GM18508 (cell line): Measurements from ENCODE around the gene ZNF681.
A peak's percentile ranks its signal among the peaks of the same experiment; 100 is the strongest.
"Not testable (repeated sequence)": the region's sequence is repeated elsewhere in the genome, so short reads cannot be mapped to it uniquely, and the experiment has no call there.

Experiments
- ATAC-seq: cut with Tn5 transposase; IDR thresholded peaks from one replicate; pipeline ENCODE4 v1.9.1; 2021; ENCODE audit warnings: moderate number of reproducible peaks; ENCODE audit not compliant: insufficient read depth, unreplicated experiment

The ZNF681 gene

DNA sequence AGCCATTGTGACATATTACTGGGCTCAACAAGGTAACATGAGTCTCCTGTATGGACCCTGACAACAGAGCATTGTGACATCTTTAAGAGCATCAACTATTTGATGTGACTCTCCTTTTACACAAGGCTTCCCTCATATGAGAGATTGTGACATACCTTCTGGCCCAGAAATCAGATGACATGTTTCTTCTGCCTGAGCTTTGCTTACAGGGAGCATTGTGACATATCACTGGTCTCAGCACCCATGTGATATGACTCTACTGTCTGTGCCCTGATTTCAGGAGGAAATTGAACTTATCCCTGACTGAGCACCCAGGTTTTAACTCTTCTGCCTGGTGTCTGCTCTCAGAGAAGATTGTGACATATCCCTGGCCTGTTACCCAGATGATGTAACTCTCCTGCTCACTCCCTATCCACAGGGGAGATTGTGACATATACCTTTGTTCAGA is 15.9 kb upstream of the ZNF681 start:
- ATAC-seq: no peak

DNA sequence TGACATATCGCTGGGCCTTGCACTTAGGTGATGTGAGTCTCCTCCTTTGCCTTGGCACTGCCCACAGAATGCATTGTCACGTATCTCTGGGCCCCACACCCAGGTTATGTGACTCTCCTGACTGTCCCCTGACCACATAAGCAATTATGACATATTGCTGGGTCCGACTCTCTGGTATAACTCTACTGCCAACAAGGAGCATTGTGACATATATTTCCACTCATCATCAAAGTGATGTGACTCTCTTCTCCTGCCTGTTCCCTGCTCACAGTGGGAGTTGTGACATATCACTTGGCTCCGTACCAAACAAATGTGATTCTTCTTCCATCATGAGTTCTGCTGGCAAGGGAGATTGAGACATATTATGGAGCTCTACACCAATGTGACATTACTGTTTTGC is 15.4 kb upstream of the ZNF681 start:
- no peak for ATAC-seq

DNA sequence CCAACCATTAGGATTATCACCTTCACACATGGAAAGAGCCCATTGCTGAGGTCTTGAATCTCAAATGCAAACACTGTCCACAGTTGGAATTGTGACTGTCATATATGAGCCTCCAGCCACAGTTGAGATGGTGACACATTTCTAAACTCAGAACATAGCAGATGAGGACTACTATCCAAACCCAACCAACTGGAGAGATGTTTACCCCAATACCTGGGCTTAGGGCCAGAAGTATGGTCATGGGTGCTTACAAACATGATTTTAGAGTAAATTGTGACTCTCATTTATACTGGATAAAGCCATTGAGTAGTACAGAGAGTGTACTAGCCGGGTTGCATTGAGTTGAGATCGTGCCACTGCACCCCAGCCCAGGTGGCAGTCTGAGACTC is 14.0 kb upstream of the ZNF681 start:
- ATAC-seq: no peak

DNA sequence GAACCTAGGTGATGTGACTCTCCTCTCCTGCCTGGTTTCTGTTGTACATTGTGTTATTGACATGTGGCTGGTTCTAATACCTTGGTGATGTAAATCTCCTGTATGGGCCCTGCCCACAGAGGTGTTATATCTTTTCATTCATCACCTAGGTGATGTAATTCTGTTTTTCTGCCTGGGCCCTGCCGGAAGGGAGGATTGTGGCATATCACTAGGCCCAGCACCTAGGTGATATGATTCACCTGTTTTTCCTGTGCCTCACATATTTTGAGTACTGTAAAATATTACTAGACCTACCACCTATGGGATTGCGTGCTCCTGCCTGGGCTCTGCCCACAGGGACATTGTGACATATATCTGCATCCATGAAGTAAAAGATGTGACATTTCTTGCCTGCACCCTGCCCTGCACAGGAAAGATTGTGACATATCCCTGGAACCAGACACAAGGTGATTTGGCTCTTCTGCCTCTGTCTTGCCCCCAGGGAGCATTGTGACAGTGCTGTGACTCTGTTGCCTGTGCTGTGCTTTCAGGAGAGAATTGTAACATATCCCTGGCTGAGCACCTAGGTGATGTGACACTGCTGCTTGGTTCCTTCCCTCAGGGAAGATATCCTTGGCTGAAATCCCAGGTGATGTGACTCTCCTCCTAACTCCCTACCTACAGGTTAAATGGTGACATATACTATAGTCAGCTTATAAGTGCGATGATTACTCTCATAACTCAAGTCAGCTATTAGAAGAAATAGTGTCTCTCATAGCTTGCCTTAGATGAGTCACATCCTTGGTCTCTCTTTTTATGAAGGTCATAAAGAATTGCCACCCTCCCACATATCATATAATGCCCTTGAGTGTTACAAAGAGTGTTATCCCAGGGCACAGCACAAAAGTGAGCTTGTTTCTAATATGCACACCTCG is 13.3 kb upstream of the ZNF681 start:
- ATAC-seq: no peak

DNA sequence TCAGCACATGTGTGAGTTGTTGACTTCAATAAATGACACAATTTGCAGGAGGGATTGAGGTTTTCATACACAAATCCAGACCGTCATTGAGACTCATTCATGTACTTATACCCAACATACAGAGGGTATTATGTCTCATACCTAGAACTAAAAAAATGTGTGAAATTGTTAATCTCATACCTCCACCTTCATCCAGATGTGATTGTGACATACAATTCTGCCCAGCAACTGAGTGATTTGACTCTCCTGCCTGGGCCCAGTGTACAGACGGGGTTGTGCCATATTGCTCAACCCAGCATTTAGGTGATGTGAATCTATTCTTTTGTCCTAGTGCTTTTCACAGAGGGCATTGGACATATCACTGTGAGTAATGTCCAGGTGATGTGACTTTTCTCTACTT is 12.6 kb upstream of the ZNF681 start:
- no peak for ATAC-seq

GRCh38 chr19:23770672-23771250 is 12.1 kb upstream of the ZNF681 start:
- ATAC-seq: no peak

DNA sequence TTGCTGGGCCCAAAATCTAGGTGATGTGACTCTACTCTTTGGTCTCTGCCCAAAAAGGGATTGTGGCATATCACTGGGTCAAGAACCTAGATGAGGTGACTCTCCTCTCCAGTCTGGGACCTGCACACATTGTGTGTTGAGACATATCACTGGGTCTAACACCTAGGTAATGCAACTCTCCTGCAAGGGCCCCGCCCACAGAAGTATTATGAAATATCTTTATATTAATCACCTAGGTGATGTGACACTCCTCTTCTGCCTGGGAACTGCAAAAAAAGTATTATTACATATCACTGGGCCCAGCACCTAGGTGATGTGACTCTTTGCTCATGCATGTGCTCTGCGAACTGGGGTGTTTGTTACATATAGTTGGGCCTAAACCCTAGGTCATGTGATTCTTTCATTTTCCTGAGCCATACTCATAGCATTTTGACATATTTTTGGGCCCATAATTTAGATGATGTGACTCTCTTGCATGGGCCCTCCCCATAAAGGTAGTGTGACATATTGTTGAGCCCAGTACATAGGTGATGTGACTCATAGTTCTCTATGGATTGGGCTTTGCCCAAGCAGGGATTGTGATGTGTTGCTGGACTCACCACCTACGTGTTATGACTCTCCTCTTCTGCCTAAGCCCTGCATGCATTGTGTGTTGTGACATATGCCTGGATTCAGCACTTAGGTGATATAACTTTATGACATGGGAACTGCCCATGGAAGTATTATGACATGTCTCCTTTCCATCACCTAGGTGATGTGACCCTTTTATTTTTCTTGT is 11.2 kb upstream of the ZNF681 start:
- no peak for ATAC-seq

- no peak for ATAC-seq
Observed at GRCh38 chr19:23766951-23767350, 8.3 kb upstream of the ZNF681 start.

- ATAC-seq: no peak
Observed at GRCh38 chr19:23764781-23765180, 6.1 kb upstream of the ZNF681 start.

GRCh38 chr19:23762884-23763711 is 4.4 kb upstream of the ZNF681 start:
- ATAC-seq: peak; percentile 65

DNA sequence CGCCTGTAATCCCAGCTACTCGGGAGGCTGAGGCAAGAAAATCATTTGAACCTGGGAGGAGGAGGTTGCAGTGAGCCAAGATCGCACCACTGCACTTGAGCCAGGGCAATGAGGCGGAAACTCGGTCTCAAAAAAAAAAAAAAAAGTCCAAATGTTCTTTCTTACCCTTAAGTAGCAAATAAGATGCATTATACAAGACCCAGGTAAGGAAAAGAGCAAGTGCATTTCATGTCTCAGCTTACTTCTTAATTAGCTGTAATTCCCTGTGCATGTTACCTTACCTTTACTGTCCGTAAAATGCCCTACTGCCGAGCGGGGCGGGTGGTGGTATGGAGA is 3.8 kb upstream of the ZNF681 start:
- ATAC-seq: no peak

DNA sequence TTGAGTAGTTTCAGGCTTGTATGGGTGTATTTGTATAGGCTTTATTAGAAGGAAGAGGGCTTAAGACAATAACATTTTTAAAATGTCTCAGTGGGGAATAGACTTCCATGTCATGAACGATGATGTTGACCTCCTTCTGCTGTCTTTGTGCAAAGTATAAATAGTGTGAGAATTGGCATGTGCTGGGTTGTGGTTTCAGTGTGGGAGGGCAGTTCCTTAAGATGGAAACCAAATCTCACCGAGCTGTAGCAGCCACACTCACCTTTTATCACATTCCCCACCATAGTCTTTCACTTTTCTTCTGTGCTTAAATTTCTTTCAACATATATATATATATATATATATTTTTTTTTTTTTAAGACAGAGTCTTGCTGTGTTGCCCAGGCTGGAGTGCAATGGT is 1.6 kb upstream of the ZNF681 start:
- ATAC-seq: not testable (repeated sequence)

GRCh38 chr19:23743633-23744232 is 15.0 kb downstream of the ZNF681 start:
- not testable (repeated sequence) for ATAC-seq

- not testable (repeated sequence) for ATAC-seq
Observed at GRCh38 chr19:23730729-23731465, 27.8 kb downstream of the ZNF681 start.

- ATAC-seq: not testable (repeated sequence)
Observed at GRCh38 chr19:23724161-23724560, 34.5 kb downstream of the ZNF681 start.

GRCh38 chr19:23718802-23719201 is 39.9 kb downstream of the ZNF681 start:
- ATAC-seq: no peak

- ATAC-seq: no peak
Observed at GRCh38 chr19:23716792-23717191, 41.9 kb downstream of the ZNF681 start.

GRCh38 chr19:23709347-23709746 is 49.3 kb downstream of the ZNF681 start:
- no peak for ATAC-seq

- ATAC-seq: no peak
Observed at GRCh38 chr19:23706657-23707056, 52.0 kb downstream of the ZNF681 start.
